GM12875 (cell line): ENCODE measurements around the gene CABLES1.

Experiments used
- H3K4me3 ChIP-seq: one replicate; pipeline ENCODE4 v1.5.1; 2011; ENCODE audit warnings: low read depth, low read length, control low read depth
- TF ChIP-seq, protein P1 (sequence below): IDR thresholded peaks from 2 replicates; pipeline ENCODE4 v1.5.1; 2011; ENCODE audit warnings: low read depth, mild to moderate bottlenecking, control low read depth, inconsistent platforms, low read length, moderate library complexity, borderline replicate concordance; ENCODE audit not compliant: insufficient read depth

CABLES1 gene

GRCh38 chr18:23144640-23145039 lies 9.4 kb downstream of the CABLES1 start:
- TF ChIP-seq, protein P1, sequence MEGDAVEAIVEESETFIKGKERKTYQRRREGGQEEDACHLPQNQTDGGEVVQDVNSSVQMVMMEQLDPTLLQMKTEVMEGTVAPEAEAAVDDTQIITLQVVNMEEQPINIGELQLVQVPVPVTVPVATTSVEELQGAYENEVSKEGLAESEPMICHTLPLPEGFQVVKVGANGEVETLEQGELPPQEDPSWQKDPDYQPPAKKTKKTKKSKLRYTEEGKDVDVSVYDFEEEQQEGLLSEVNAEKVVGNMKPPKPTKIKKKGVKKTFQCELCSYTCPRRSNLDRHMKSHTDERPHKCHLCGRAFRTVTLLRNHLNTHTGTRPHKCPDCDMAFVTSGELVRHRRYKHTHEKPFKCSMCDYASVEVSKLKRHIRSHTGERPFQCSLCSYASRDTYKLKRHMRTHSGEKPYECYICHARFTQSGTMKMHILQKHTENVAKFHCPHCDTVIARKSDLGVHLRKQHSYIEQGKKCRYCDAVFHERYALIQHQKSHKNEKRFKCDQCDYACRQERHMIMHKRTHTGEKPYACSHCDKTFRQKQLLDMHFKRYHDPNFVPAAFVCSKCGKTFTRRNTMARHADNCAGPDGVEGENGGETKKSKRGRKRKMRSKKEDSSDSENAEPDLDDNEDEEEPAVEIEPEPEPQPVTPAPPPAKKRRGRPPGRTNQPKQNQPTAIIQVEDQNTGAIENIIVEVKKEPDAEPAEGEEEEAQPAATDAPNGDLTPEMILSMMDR: no peak
- no peak overlapping the region for H3K4me3 ChIP-seq

DNA sequence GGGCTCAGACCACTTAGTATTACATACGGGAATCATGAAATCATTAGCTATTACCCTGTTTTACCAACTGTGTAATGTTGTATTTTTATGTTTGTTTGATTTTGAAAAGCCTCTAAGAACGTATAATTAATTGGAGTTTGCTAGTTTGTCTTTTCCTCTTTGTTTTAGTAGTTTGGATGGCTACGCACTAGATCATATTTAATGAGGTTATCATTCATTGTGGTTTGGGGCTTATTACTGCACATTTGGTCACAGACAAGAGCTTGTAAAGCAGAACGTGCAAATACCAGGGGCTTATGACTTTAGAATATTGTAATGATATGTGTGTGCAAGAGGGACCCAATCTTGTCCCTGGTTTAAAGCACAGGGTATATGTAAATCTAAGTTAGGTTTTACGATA lies 10.3 kb downstream of the CABLES1 start:
- no peak overlapping the region for H3K4me3 ChIP-seq
- TF ChIP-seq, protein P1: no peak

DNA sequence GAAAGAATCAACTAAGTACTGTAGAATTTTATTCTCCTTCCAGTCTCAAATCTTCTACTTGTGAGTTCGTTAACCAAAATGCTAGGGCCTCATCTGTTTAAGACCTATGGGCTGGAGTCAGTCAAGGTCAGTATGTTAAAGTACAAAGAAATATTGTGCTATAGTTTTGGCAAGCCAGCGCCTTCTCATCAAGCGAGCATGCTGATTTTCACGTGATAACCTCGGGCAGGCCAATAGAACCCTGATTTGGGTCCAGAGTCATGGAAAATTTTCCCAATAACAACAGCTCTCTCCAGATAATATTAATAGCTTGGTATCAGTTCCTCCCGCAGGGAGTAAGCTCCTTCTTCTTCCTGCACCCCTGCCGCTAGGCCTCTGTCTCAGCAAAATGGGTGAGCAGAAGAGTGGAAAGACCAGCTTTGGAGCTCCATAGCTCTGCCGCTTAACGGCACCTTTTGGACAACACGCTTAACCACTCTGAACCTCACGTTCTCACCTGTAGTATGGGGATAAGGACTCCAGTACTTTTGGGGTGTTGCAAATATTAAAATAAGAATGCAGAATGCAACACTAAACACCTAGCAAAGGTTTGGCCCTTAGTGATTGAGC lies 11.7 kb downstream of the CABLES1 start:
- H3K4me3 ChIP-seq: no peak overlapping the region
- TF ChIP-seq, protein P1: no peak

DNA sequence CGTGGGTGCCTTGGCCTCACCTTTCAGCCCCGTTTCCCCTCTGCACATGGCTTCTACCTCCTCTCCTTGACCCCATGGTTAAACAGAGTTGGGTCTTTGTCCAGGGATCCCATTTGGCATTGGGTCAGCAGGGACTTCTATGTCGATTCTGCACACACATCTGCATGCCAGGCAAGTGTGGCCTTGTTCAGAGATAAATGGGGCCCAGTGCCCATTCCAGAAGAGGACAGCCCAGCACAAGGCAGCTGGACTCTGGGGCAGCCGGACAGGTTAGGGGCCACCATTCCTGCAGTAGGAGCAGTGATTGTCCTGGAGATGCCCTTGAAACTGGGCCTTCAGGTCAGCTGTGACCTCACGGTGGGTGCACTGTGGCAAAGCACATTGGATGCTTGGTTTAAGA lies 13.1 kb downstream of the CABLES1 start:
- no peak overlapping the region for H3K4me3 ChIP-seq
- TF ChIP-seq, protein P1: no peak

GRCh38 chr18:23149570-23149969 lies 14.3 kb downstream of the CABLES1 start:
- TF ChIP-seq, protein P1: no peak
- H3K4me3 ChIP-seq: no peak overlapping the region

- TF ChIP-seq, protein P1: no peak
- no peak overlapping the region for H3K4me3 ChIP-seq
Measured at GRCh38 chr18:23151414-23152099, 16.3 kb downstream of the CABLES1 start.

- H3K4me3 ChIP-seq: no peak overlapping the region
- TF ChIP-seq, protein P1: no peak
Measured at GRCh38 chr18:23154030-23154429, 18.7 kb downstream of the CABLES1 start.
